ENCODE data around the gene ASAP2. TPM values are rescaled to one million over a fixed set of nuclear protein-coding genes. Genes with fewer than 3 reads are reported as not detected.
"Not testable (repeated sequence)": the region's sequence is repeated elsewhere in the genome, so short reads cannot be mapped to it uniquely, and the experiment has no call there.

The ASAP2 gene
- total RNA-seq, 1 experiment from 2014 or later: 24.4 TPM

- peak; percentile 92 for DNase-seq (ENCODE audit: low spot score)
These were observed 44.8 kb downstream of the ASAP2 start for GRCh38 chr2:9251154-9252001.

GRCh38 chr2:9252002-9252357 is 45.4 kb downstream of the ASAP2 start:
- DNase-seq (ENCODE audit: low spot score): no peak

GRCh38 chr2:9255416-9255815 is 48.8 kb downstream of the ASAP2 start:
- DNase-seq (ENCODE audit: low spot score): no peak

GRCh38 chr2:9256147-9256546 is 49.5 kb downstream of the ASAP2 start:
- DNase-seq (ENCODE audit: low spot score): no peak

GRCh38 chr2:9256570-9257043 is 50.0 kb downstream of the ASAP2 start:
- peak; percentile 10 for DNase-seq (ENCODE audit: low spot score)

GRCh38 chr2:9258501-9258900 is 51.9 kb downstream of the ASAP2 start:
- DNase-seq (ENCODE audit: low spot score): no peak

- no peak for DNase-seq (ENCODE audit: low spot score)
These were observed 52.4 kb downstream of the ASAP2 start for GRCh38 chr2:9258953-9259399.

- no peak for DNase-seq (ENCODE audit: low spot score)
These were observed 53.9 kb downstream of the ASAP2 start for GRCh38 chr2:9260464-9260918.

- DNase-seq (ENCODE audit: low spot score): no peak
These were observed 54.7 kb downstream of the ASAP2 start for GRCh38 chr2:9261231-9261883.

GRCh38 chr2:9262671-9263171 is 56.1 kb downstream of the ASAP2 start:
- no peak for DNase-seq (ENCODE audit: low spot score)

GRCh38 chr2:9263428-9263827 is 56.8 kb downstream of the ASAP2 start:
- no peak for DNase-seq (ENCODE audit: low spot score)

- no peak for DNase-seq (ENCODE audit: low spot score)
These were observed 57.7 kb downstream of the ASAP2 start for GRCh38 chr2:9264301-9264700.

GRCh38 chr2:9266711-9267110 is 60.1 kb downstream of the ASAP2 start:
- peak; percentile 41 for DNase-seq (ENCODE audit: low spot score)

- not testable (repeated sequence) for DNase-seq (ENCODE audit: low spot score)
These were observed 60.7 kb downstream of the ASAP2 start for GRCh38 chr2:9267286-9267685.

- no peak for DNase-seq (ENCODE audit: low spot score)
These were observed 61.9 kb downstream of the ASAP2 start for GRCh38 chr2:9268301-9269080.

- no peak for DNase-seq (ENCODE audit: low spot score)
These were observed 62.7 kb downstream of the ASAP2 start for GRCh38 chr2:9269295-9269694.

GRCh38 chr2:9269695-9270360 is 63.2 kb downstream of the ASAP2 start:
- no peak for DNase-seq (ENCODE audit: low spot score)

- no peak for DNase-seq (ENCODE audit: low spot score)
These were observed 64.5 kb downstream of the ASAP2 start for GRCh38 chr2:9271091-9271490.

GRCh38 chr2:9271691-9272090 is 65.1 kb downstream of the ASAP2 start:
- no peak for DNase-seq (ENCODE audit: low spot score)

- no peak for DNase-seq (ENCODE audit: low spot score)
These were observed 67.0 kb downstream of the ASAP2 start for GRCh38 chr2:9273486-9274130.
